Caco-2 (cell line): ENCODE measurements around the gene EEIG1. TPM values are rescaled to one million over a fixed set of nuclear protein-coding genes. Genes with fewer than 3 reads are reported as not detected.
A peak's percentile ranks its signal among the peaks of the same experiment; 100 is the strongest.

Experiments
- BruUV-seq: library from RNA; stranded (reverse); fragments of 400-500 nt; replicated peaks from 2 replicates; lab custom pipeline; 2021; lab: Mats Ljungman, UMichigan
- CTCF ChIA-PET: fragments of 300-600 bp; sonication (Branson Sonifier 250); formaldehyde crosslinking; loops from one replicate; lab custom pipeline; 2022; ENCODE audit warnings: antibody characterized with exemption; lab: Charles Lee
- POLR2A ChIA-PET: fragments of 300-600 bp; sonication (Branson Sonifier 250); formaldehyde crosslinking; loops from one replicate; lab custom pipeline; 2022; ENCODE audit warnings: antibody characterized with exemption; lab: Charles Lee
- DNase-seq, 2 experiments: peaks; one replicate each; pipeline versions ENCODE4 v3.0.0 to v3.0.0-alpha.2; 2020 to 2022
- H3K27me3 ChIP-seq: replicated peaks from 2 replicates; pipeline ENCODE4 v1.6.0; 2011; ENCODE audit warnings: low read length; ENCODE audit not compliant: control insufficient read depth, insufficient read depth
- H3K36me3 ChIP-seq: 2 replicates; pipeline ENCODE4 v1.5.1; 2011; ENCODE audit warnings: low read length; ENCODE audit not compliant: control insufficient read depth, insufficient read depth
- H3K4me1 ChIP-seq: fragments of 250-450 bp; sonication (Bioruptor Pico); 2 replicates; pipeline ENCODE4 v1.5.1; 2020; ENCODE audit warnings: mild to moderate bottlenecking
- H3K4me3 ChIP-seq: 2 replicates; pipeline ENCODE4 v1.5.1; 2011; ENCODE audit warnings: low read depth, mild to moderate bottlenecking, control low read depth, low read length
- H3K9me3 ChIP-seq: fragments of 250-450 bp; sonication (Bioruptor Pico); 2 replicates; pipeline ENCODE4 v1.5.1; 2020; ENCODE audit warnings: mild to moderate bottlenecking, moderate library complexity
- H3K27ac Mint-ChIP-seq: one replicate; pipeline ENCODE4 v1.8.0; 2022; ENCODE audit warnings: mixed read lengths; ENCODE audit not compliant: unreplicated experiment
- H3K27me3 Mint-ChIP-seq: one replicate; pipeline ENCODE4 v1.8.0; 2022; ENCODE audit warnings: mixed read lengths; ENCODE audit not compliant: insufficient read depth, unreplicated experiment
- H3K36me3 Mint-ChIP-seq: one replicate; pipeline ENCODE4 v1.8.0; 2022; ENCODE audit warnings: mild to moderate bottlenecking, mixed read lengths; ENCODE audit not compliant: insufficient read depth, unreplicated experiment
- H3K4me1 Mint-ChIP-seq: one replicate; pipeline ENCODE4 v1.8.0; 2022; ENCODE audit warnings: low read depth, mixed read lengths; ENCODE audit not compliant: unreplicated experiment
- H3K4me3 Mint-ChIP-seq: one replicate; pipeline ENCODE4 v1.8.0; 2022; ENCODE audit warnings: mild to moderate bottlenecking, moderate library complexity, mixed read lengths; ENCODE audit not compliant: unreplicated experiment
- H3K9me3 Mint-ChIP-seq: one replicate; pipeline ENCODE4 v1.8.0; 2022; ENCODE audit warnings: mixed read lengths; ENCODE audit not compliant: unreplicated experiment
- CTCF ChIP-seq, 2 experiments: fragments of 200-600 bp in 1 of 2; IDR thresholded peaks; 1 replicate in 1 of 2; 2 replicates in 1 of 2; pipeline versions ENCODE4 v1.5.1 to v1.8.0; 2011 to 2022; ENCODE audit warnings: antibody characterized with exemption in 1 of 2, control low read depth in 1 of 2, inconsistent platforms in 1 of 2, low read depth in 1 of 2, low read length in 1 of 2, mild to moderate bottlenecking in 1 of 2, moderate library complexity in 1 of 2; ENCODE audit not compliant: insufficient read depth in 1 of 2, severe bottlenecking in 1 of 2, unreplicated experiment in 1 of 2
- intact Hi-C: fragments of 100-400 bp; cut with micrococcal nuclease; formaldehyde crosslinking; loops from one replicate; pipeline ENCODE4 v1.10.0; 2022; ENCODE audit not compliant: unreplicated experiment
- total RNA-seq: library from RNA; stranded (reverse); gene quantifications from 2 replicates; pipeline ENCODE4 v1.2.3, GENCODE V29; 2022

EEIG1 gene
- total RNA-seq, 1 experiment from 2014 or later = 47.1 TPM

- H3K36me3 Mint-ChIP-seq = peaks cover 78% of the 10 kb centered on the region
Observed at GRCh38 chr9:127937388-127938297, 43.1 kb downstream of the EEIG1 start, which contains the start of gene DPM2. DPM2 (minus strand) TSS chr9:127937854; CDS start chr9:127937820, 34 bp downstream.

GRCh38 chr9:127937056-127937387 is 43.8 kb downstream of the EEIG1 start:
- DNase-seq = no peak
- TF ChIP-seq CTCF (IDR thresholded peaks at IDR 0.05; ENCODE audit: insufficient read depth in 1 of 2, low read depth in 1 of 2, low read length in 1 of 2, severe bottlenecking in 1 of 2, unreplicated experiment in 1 of 2) = no peak
- Histone ChIP-seq H3K4me3 (peak overlapping the region; percentile 78), H3K9me3 (no peaks in the 10 kb centered on the region), H3K4me1 (0 out of 2 replicates have a peak, but pooled peaks cover 4% of the 10 kb centered on the region), H3K27me3 (no peaks in the 10 kb centered on the region), H3K36me3 (peaks cover under 1% of the 10 kb centered on the region; the same call in 1 of the 2 replicates)
- Mint-ChIP-seq H3K9me3 (no peaks in the 10 kb centered on the region), H3K4me3 (peak overlapping the region; percentile 82), H3K4me1 (peaks cover 15% of the 10 kb centered on the region), H3K27ac (peak overlapping the region; percentile 88), H3K27me3 (no peaks in the 10 kb centered on the region), H3K36me3 (peaks cover 76% of the 10 kb centered on the region)
- ChIA-PET POLR2A (interaction anchor here (0.6 kb wide), 1 partner anchor 348 kb away, joined by 3 read pairs; no protein-coding TSS in a partner anchor), CTCF (no interaction called here)
- intact Hi-C loops = no loop called here
- BruUV-seq = no TSS peak

More at GRCh38 chr9:127937388-127938297, 43.1 kb downstream of the EEIG1 start, which contains the start of gene DPM2:
- H3K27me3 ChIP-seq = no peaks in the 10 kb centered on the region
- BruUV-seq = TSS peak; percentile 69
- H3K9me3 ChIP-seq = no peaks in the 10 kb centered on the region
- DNase-seq = peak; percentile 83
- 0 out of 2 replicates have a peak, but pooled peaks cover 4% of the 10 kb centered on the region for H3K4me1 ChIP-seq
- peaks cover 2% of the 10 kb centered on the region; the same call in 1 of the 2 replicates for H3K36me3 ChIP-seq
- POLR2A ChIA-PET = no interaction called here
- intact Hi-C loops = no loop called here
- CTCF ChIA-PET = no interaction called here
- Mint-ChIP-seq H3K9me3 (no peaks in the 10 kb centered on the region), H3K4me1 (peaks cover 15% of the 10 kb centered on the region), H3K27ac (peak within 1 kb of the TSS; percentile 88), H3K4me3 (peak within 1 kb of the TSS; percentile 82), H3K27me3 (no peaks in the 10 kb centered on the region)
- peak within 1 kb of the TSS; percentile 78 for H3K4me3 ChIP-seq
- TF ChIP-seq CTCF (IDR thresholded peaks at IDR 0.05; ENCODE audit: insufficient read depth in 1 of 2, low read depth in 1 of 2, low read length in 1 of 2, severe bottlenecking in 1 of 2, unreplicated experiment in 1 of 2) = no peak

- Mint-ChIP-seq H3K4me1 (peaks cover 15% of the 10 kb centered on the region), H3K27ac (peak overlapping the region; percentile 88), H3K9me3 (no peaks in the 10 kb centered on the region), H3K4me3 (peak overlapping the region; percentile 82), H3K27me3 (no peaks in the 10 kb centered on the region), H3K36me3 (peaks cover 78% of the 10 kb centered on the region)
- Histone ChIP-seq H3K4me3 (peak overlapping the region; percentile 78; the same call in 1 of the 2 replicates), H3K9me3 (no peaks in the 10 kb centered on the region), H3K4me1 (peaks cover 10% of the 10 kb centered on the region), H3K36me3 (no peaks in the 10 kb centered on the region), H3K27me3 (no peaks in the 10 kb centered on the region)
- no peak for TF ChIP-seq CTCF (IDR thresholded peaks at IDR 0.05; ENCODE audit: insufficient read depth in 1 of 2, low read depth in 1 of 2, low read length in 1 of 2, severe bottlenecking in 1 of 2, unreplicated experiment in 1 of 2)
- intact Hi-C loops = no loop called here
- ChIA-PET POLR2A (interaction anchor here (0.6 kb wide), 1 partner anchor 348 kb away, joined by 3 read pairs; no protein-coding TSS in a partner anchor), CTCF (no interaction called here)
- DNase-seq = no peak
- no TSS peak for BruUV-seq
Observed at GRCh38 chr9:127936347-127936852, 44.4 kb downstream of the EEIG1 start.
